Coronary artery (tissue), 2 donors: ENCODE data around the gene ATG2B.

Experiments
- DNase-seq: peaks from one replicate; pipeline ENCODE4 v3.0.0-alpha.2; 2017; ENCODE audit warnings: low spot score
- H3K27ac ChIP-seq, 2 donors: fragments of 200-600 bp; sonication (generic); one replicate each; pipeline ENCODE4 v1.5.1; 2016 to 2019
- H3K4me3 ChIP-seq: fragments of 200-600 bp; sonication (generic); 2 replicates; pipeline ENCODE4 v1.5.1; 2016; ENCODE audit warnings: mild to moderate bottlenecking, moderate library complexity
- CTCF ChIP-seq: fragments of 200-600 bp; sonication (generic); IDR thresholded peaks from one replicate; pipeline ENCODE4 v1.5.1; 2019; ENCODE audit warnings: antibody characterized with exemption

The ATG2B gene

DNA sequence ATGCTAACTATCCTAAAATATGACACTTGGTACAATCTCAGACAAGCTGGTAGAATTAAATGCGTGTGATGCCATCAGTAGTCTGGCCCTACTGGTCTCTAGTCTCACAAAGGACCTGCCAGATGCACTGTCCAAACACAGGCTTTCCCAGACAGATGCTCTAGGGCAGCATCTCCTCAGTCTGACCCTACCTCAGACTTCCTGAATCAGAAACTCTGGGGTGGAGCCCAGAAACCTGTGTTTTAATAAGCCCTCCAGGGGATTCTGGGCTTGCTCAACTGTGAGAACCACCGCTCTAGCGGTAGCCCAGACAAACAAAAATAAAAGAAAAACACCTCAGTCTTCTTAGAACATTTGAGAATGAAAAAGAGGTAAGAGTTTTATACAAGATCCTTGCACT lies 59.2 kb downstream of the ATG2B start:
- no peak for TF ChIP-seq CTCF
- Histone ChIP-seq H3K4me3 (no peak overlapping the region), H3K27ac (no peak overlapping the region)
- no peak for DNase-seq

- TF ChIP-seq CTCF = no peak
- H3K27ac ChIP-seq = no peak overlapping the region
- no peak overlapping the region for H3K4me3 ChIP-seq
- DNase-seq = no peak
These were observed 63.7 kb downstream of the ATG2B start for GRCh38 chr14:96299441-96299840.

DNA sequence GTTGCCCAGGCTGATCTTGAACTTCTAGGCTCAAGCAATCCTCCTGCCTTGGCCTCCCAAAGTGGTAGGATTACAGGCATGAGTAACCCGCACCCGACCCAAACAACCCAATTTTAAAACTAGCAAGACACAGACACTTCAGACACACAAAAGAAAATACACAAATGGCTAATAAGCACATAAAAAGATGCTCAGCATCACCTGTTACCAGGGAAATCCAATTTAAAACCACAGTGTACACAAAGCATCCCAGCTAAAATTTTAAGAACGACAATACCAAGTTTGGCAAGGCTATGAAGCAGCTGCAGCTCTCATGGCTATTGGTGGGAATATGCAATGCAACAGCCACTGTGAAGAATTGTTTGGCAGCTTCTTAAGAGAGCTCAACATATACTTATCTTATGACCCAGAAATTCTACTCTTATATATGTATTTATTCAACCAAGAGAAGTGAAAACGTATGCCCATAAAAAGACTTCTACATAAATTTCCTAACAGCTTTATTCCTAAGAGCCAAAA lies 65.1 kb downstream of the ATG2B start:
- H3K4me3 ChIP-seq = no peak overlapping the region
- no peak for TF ChIP-seq CTCF
- no peak overlapping the region for H3K27ac ChIP-seq
- no peak for DNase-seq

DNA sequence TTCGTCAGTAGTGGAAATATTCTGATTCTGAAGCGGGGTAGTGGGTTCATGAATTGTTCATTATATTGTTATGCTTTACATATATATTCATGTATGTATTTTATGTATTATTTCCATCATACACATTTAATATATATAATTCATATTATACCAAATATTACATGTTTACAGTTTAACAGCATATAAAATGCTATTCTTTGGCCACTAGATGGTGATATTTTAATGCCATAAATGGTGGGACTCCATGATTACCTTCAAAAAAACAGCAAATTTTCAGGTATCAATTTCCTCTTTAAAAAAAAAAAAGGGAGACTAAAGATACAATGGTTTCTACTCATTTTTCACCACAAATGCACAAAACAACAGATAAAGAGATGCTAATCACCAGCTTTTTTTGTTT lies 66.1 kb downstream of the ATG2B start:
- Histone ChIP-seq H3K4me3 (no peak overlapping the region), H3K27ac (no peak overlapping the region)
- DNase-seq = no peak
- TF ChIP-seq CTCF = no peak

DNA sequence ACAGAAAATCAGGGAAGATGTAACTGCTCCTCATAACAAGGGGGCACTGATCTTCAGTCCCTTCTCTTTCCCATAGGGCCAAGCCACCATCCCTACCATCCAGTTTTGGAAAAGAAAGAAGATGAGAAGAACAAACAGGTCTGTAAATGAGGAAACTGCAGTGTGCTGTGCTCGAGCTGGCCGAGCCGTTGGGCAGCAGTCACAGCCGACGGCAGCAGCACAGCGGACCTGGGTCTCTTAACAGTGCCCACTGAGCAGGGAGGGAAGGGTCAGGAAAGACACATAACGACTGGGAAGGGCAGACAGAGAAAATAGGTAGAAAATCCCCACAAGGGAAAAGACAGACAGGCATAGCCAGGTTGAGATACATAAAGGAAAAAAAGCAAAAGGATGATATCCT lies 68.9 kb downstream of the ATG2B start:
- no peak overlapping the region for H3K4me3 ChIP-seq
- TF ChIP-seq CTCF = no peak
- no peak for DNase-seq
- no peak overlapping the region for H3K27ac ChIP-seq

DNA sequence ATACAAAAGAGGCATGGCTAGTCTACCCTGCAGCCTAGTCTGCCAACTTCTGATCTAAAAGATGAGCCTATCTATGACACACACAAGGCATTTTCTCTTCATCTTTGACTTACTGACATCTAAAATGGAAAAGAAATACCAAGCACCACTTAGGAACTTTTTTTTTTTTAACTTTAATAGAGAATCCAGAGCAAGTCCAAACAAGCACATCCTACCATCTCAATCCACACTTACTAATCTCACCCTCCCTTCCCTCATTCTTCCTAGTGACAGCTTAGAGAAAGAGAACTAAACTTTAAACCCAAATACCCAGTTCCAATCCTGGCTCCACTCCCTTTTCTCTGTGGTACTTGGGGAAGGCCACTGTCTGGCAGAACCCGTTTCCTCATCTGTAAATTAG lies 75.3 kb downstream of the ATG2B start:
- H3K4me3 ChIP-seq = no peak overlapping the region
- no peak overlapping the region for H3K27ac ChIP-seq
- no peak for TF ChIP-seq CTCF
- no peak for DNase-seq

- TF ChIP-seq CTCF = no peak
- H3K4me3 ChIP-seq = no peak overlapping the region
- H3K27ac ChIP-seq = no peak overlapping the region
- no peak for DNase-seq
These were observed 76.9 kb downstream of the ATG2B start for GRCh38 chr14:96286251-96286650.
